Central memory CD8-positive, alpha-beta T cell (primary cell): ENCODE results near the gene SRD5A1.

Source experiments
- ATAC-seq: fragments of 150-1000 bp; cut with Tn5 transposase; replicated peaks from 2 replicates; pipeline ENCODE4 v1.10.0; 2022; ENCODE audit warnings: mild to moderate bottlenecking, moderate FRiP score, moderate number of reproducible peaks; ENCODE audit not compliant: poor library complexity, severe bottlenecking; ENCODE audit errors: extremely low read depth
- DNase-seq, 2 donors: peaks; one replicate each; pipeline ENCODE4 v3.0.0; 2021; ENCODE audit warnings: low spot score in 2 of 2
- H3K27ac Mint-ChIP-seq: one replicate; pipeline ENCODE4 v1.8.0; 2022; ENCODE audit warnings: low read depth, mild to moderate bottlenecking, moderate library complexity, mixed read lengths
- H3K27me3 Mint-ChIP-seq: one replicate; pipeline ENCODE4 v1.8.0; 2022; ENCODE audit warnings: mixed read lengths
- H3K36me3 Mint-ChIP-seq: one replicate; pipeline ENCODE4 v1.8.0; 2022; ENCODE audit warnings: mild to moderate bottlenecking, moderate library complexity, mixed read lengths; ENCODE audit not compliant: insufficient read depth
- H3K4me1 Mint-ChIP-seq: one replicate; pipeline ENCODE4 v1.8.0; 2022; ENCODE audit warnings: mixed read lengths
- H3K4me3 Mint-ChIP-seq: one replicate; pipeline ENCODE4 v1.8.0; 2022; ENCODE audit warnings: mild to moderate bottlenecking, moderate library complexity, mixed read lengths
- H3K9me3 Mint-ChIP-seq: one replicate; pipeline ENCODE4 v1.8.0; 2022; ENCODE audit warnings: mixed read lengths

SRD5A1 gene

DNA sequence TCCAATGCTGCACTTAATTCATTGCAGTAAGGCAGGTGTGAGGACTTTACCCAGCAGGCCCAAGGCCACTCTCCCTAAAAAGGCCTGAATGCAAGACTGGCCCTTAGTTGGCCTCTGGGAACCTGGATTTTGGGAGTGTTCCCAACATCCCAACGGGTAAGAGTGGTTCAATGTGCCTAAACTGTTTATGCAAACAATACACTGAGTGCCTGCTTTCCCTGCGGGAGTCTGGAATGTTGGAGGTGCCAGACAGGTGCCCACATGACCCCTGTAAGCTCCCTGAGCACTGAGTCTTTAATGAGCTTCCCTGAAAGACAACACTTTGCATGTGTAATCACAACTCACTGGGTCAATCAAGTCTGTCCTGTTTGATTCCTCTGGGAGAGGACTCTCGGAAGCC is 37.8 kb upstream of the SRD5A1 start:
- H3K36me3 Mint-ChIP-seq, result peaks cover 29% of the 10 kb centered on the region
- no peaks in the 10 kb centered on the region for H3K4me1 Mint-ChIP-seq
- no peaks in the 10 kb centered on the region for H3K9me3 Mint-ChIP-seq
- H3K27ac Mint-ChIP-seq, result no peak overlapping the region
- no peaks in the 10 kb centered on the region for H3K27me3 Mint-ChIP-seq
- ATAC-seq (no peak), DNase-seq (no peak)
- H3K4me3 Mint-ChIP-seq, result no peak overlapping the region

DNA sequence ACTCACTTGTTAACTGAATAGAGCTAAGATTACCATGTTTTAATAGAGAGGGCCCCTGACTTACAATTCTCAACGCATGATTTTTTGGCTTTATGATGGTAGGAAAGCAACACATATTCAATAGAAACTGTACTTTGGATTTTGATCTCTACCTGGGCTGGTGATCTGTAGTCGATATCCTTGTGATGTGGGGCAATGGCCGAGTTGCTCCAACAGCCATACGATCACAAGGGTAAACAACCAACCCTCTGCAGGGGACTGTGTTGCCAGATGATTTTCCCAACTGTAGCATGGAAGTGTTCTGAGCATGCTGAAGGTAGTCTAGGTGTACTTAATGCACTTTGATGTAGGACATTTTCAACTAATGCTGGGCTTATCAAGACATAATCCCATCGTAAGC is 36.9 kb upstream of the SRD5A1 start:
- ATAC-seq, result no peak
- no peaks in the 10 kb centered on the region for H3K9me3 Mint-ChIP-seq
- no peaks in the 10 kb centered on the region for H3K27me3 Mint-ChIP-seq
- no peaks in the 10 kb centered on the region for H3K4me1 Mint-ChIP-seq
- H3K27ac Mint-ChIP-seq, result peak overlapping the region; percentile 36
- H3K36me3 Mint-ChIP-seq, result peaks cover 38% of the 10 kb centered on the region
- no peak overlapping the region for H3K4me3 Mint-ChIP-seq
- DNase-seq, result no peak

DNA sequence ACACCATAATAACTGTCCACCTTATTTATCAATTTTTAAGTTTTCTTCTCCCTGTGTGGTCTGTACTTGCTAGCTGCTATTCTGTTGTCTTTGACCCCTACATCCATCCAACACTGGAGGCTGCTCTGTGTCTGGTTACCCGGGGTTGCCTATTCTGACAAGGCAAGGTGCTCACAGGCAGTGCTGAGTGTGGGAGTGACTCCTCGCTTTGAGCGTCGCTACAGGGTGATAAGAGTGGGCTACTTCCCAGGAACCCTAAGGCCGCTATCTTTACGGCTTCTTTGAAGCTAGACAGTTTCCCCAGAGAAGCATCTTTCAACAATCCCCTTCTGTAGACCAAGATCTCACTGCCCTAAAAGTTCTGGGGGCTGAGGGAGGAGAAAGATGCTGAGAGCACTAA is 35.7 kb upstream of the SRD5A1 start:
- no peaks in the 10 kb centered on the region for H3K4me1 Mint-ChIP-seq
- peaks cover 49% of the 10 kb centered on the region for H3K36me3 Mint-ChIP-seq
- no peak for ATAC-seq
- no peaks in the 10 kb centered on the region for H3K9me3 Mint-ChIP-seq
- DNase-seq, result no peak
- no peak overlapping the region for H3K27ac Mint-ChIP-seq
- H3K27me3 Mint-ChIP-seq, result no peaks in the 10 kb centered on the region
- no peak overlapping the region for H3K4me3 Mint-ChIP-seq

DNA sequence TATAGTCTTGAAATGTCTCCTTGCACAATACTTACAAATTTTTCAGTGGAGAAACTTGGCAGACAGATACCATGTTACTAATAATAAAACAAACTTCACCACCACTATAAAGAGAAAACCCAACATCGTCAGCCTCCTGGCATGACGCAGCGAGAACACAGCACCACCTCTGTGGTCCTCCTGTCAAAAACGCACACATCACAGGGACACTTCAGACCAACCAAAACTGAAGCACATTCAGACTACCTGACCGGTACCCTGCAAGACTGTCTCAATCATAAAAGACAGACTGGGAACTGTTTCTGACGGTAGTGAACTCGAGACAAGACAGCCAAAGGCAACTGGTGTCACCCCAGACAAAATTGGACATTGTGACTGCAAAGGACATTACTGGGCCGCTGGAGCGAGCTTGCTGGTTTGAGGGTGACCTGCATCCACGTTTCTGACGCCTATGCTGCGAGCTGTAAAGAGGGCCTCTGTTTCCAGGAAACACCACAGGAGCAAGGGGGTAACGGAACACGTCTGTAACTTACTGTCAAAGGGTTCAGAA is 34.8 kb upstream of the SRD5A1 start:
- ATAC-seq (no peak), DNase-seq (no peak)
- Mint-ChIP-seq H3K9me3 (no peaks in the 10 kb centered on the region), H3K4me1 (no peaks in the 10 kb centered on the region), H3K27ac (no peak overlapping the region), H3K36me3 (peaks cover 56% of the 10 kb centered on the region), H3K27me3 (no peaks in the 10 kb centered on the region), H3K4me3 (no peak overlapping the region)

DNA sequence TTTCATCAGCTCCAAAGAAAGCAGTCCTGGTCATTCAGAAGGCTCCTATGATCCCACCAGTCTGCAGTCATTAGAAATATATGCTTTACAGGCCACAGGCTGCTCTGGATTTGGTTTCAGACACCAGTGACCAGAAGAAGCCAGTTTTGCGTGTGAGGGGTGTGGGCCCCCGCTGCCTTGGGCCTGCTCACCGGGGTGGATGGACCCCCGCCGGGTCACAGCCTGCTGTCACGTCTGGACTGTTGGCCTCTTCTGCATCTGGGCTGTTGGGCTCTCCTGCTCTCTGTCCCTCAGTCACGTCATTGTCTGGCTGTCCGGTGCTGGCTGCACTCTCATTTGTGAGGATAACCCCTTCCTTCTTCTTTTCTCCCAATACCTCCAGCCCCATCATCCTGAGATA is 33.5 kb upstream of the SRD5A1 start:
- DNase-seq (no peak), ATAC-seq (no peak)
- H3K4me3 Mint-ChIP-seq, result no peak overlapping the region
- peaks cover 63% of the 10 kb centered on the region for H3K36me3 Mint-ChIP-seq
- no peaks in the 10 kb centered on the region for H3K9me3 Mint-ChIP-seq
- H3K4me1 Mint-ChIP-seq, result no peaks in the 10 kb centered on the region
- H3K27ac Mint-ChIP-seq, result no peak overlapping the region
- no peaks in the 10 kb centered on the region for H3K27me3 Mint-ChIP-seq

DNA sequence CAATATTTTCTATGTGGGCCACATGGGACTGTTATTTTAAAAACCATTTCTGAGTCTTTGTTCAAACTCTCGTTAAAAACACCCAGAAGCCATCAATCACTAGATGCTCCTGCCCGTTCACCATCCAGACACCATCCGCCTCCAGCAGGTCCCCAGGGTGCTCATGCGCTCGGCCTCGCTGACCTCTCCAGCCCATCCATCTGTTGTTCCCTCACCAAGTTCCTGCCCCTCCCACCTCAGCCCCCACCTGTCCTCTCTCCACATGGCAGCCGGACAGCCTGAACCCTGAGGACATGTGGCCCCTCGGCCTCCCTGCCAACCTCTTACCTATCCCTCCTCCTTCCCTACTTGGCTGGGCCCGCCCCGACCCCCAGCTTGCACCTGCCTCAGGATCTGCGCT is 32.0 kb upstream of the SRD5A1 start:
- Mint-ChIP-seq H3K4me3 (no peak overlapping the region), H3K9me3 (no peaks in the 10 kb centered on the region), H3K36me3 (peaks cover 71% of the 10 kb centered on the region), H3K27ac (peak overlapping the region; percentile 46), H3K4me1 (no peaks in the 10 kb centered on the region), H3K27me3 (no peaks in the 10 kb centered on the region)
- no peak for DNase-seq
- ATAC-seq, result no peak

DNA sequence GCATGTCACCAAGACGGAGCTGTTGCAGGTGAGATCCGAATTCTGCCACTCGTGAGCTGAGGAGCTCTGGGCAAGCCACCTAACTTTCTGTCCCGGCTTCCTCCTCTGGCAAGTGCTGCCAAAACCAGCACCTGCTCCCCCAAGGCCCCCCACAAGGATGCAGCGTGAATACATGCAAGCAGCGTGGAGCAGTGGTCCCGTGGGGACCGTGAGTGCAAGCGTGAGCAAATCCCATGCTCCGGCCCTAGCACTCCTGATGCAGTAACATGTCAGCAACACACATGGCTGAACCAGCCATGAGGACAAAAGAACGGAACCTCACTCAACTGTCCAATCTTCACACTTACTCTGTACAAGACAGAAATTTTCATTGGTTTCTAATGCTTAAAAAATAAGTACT is 31.4 kb upstream of the SRD5A1 start:
- H3K4me3 Mint-ChIP-seq, result no peak overlapping the region
- ATAC-seq (no peak), DNase-seq (no peak)
- no peaks in the 10 kb centered on the region for H3K27me3 Mint-ChIP-seq
- H3K9me3 Mint-ChIP-seq, result no peaks in the 10 kb centered on the region
- H3K27ac Mint-ChIP-seq, result peak overlapping the region; percentile 46
- no peaks in the 10 kb centered on the region for H3K4me1 Mint-ChIP-seq
- H3K36me3 Mint-ChIP-seq, result peaks cover 76% of the 10 kb centered on the region

DNA sequence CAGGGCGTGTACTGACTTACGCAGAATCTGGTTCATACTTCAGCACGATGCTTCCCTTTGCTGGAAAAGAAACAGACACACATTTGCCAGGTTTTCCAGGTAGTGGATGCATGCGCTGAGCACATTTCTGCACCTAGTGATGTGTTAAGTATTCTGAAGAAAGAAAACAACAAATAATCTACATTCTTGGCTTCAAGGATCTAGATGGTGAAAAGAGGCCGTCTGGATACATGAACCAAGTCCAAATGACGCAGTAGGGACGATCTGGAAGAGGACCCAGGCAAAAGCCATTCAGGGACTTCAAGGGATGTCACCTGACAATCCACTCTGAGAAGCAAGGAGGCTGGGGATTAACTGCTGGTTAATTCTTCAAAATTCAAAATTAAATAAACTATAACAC is 30.8 kb upstream of the SRD5A1 start:
- Mint-ChIP-seq H3K4me3 (no peak overlapping the region), H3K27me3 (no peaks in the 10 kb centered on the region), H3K36me3 (peaks cover 82% of the 10 kb centered on the region), H3K27ac (no peak overlapping the region), H3K4me1 (no peaks in the 10 kb centered on the region), H3K9me3 (no peaks in the 10 kb centered on the region)
- ATAC-seq, result no peak
- DNase-seq, result no peak

DNA sequence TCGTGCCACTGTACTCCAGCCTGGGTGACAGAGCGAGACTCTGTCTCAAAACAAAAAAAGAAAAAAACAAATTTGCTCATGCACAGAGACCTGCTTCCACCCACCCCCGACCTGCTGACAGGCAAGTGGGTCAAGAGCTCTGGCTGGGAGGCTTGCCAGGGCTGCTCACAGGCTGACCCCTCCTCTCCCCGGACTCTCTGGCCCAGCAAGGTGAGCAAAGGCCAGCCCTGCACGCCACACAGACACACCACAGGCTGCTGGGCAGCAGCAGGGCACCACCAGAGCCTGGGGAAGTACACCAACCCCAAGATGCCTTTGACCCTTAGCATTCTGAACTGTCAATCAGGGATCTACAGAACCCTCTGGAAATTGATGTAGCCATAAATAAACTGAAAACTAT is 29.6 kb upstream of the SRD5A1 start:
- H3K4me1 Mint-ChIP-seq, result no peaks in the 10 kb centered on the region
- ATAC-seq (no peak), DNase-seq (no peak)
- H3K36me3 Mint-ChIP-seq, result peaks cover 83% of the 10 kb centered on the region
- no peak overlapping the region for H3K4me3 Mint-ChIP-seq
- H3K9me3 Mint-ChIP-seq, result no peaks in the 10 kb centered on the region
- H3K27ac Mint-ChIP-seq, result no peak overlapping the region
- H3K27me3 Mint-ChIP-seq, result no peaks in the 10 kb centered on the region

DNA sequence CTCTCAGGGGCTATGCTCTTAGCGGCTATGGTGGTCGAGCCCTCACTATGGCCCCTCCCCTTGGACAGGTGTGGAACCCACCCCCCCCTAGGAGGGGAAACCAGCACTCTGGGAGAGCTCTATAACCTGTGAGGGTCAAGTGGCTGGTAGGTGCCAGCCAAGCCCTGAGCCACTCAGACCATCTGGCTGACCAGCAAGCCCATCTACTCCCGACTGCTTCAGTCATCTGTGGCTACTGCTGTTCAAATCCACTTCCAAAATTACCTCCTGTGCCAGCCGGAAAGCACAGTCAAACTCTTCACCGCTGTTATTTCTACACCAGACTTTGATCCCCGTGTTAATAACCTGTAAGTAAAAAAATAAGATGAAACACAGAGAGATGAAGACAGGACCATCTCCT is 28.9 kb upstream of the SRD5A1 start:
- ATAC-seq (no peak), DNase-seq (no peak)
- peaks cover 84% of the 10 kb centered on the region for H3K36me3 Mint-ChIP-seq
- no peaks in the 10 kb centered on the region for H3K9me3 Mint-ChIP-seq
- no peak overlapping the region for H3K4me3 Mint-ChIP-seq
- no peaks in the 10 kb centered on the region for H3K27me3 Mint-ChIP-seq
- no peaks in the 10 kb centered on the region for H3K4me1 Mint-ChIP-seq
- no peak overlapping the region for H3K27ac Mint-ChIP-seq

DNA sequence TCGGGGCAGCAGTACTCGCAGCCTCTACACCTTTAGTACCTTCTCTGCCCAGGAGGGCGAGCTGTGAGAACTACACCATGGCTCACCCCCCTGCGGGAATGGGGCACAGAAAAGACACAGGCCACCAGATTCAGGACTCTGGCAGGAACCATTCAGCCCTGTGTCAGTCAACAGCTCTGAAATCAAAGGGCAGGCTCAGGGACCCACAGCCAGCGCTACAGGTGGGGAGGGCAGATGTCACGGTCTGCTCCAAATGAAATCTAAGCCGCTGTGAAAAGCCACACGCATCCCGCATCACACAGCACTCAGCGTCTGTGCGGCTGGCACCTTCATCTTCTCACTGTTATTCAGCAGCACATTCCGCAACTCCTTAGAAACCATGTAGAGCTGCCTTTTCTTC is 28.3 kb upstream of the SRD5A1 start:
- H3K4me3 Mint-ChIP-seq, result no peak overlapping the region
- H3K9me3 Mint-ChIP-seq, result no peaks in the 10 kb centered on the region
- H3K27ac Mint-ChIP-seq, result peak overlapping the region; percentile 59
- no peaks in the 10 kb centered on the region for H3K27me3 Mint-ChIP-seq
- no peaks in the 10 kb centered on the region for H3K4me1 Mint-ChIP-seq
- H3K36me3 Mint-ChIP-seq, result peaks cover 84% of the 10 kb centered on the region
- ATAC-seq, result no peak
- no peak for DNase-seq

DNA sequence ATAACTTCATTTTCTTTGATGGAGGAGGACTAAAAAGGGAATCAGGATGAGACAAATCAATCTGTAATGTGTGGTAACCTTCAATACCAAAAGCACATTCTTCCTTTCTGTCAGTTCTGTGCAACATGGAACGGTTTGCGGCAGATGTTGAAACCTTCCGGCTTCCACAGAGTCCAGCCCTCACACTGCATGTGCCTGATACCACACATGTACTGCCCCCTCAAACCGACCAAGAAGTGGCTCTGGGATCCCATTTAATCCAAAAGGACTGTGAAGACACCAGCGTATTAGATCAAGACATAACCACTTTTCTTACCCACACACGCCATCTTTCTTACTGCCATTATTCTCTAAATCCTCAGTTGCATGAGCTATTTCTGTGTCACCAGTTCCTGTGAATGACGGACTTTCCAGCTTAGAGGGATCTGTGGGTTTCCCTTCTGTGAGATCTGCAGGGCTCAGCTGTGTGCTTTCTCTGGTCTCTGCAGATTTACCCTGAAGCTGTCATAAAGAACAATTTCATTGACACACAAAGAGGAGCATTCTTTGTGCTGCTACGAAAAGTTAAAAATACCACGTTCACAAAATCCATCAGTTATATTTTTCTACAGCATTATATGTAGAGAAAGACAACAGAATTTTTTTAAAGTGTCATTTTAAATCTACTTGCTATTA is 26.2 kb upstream of the SRD5A1 start:
- ATAC-seq (no peak), DNase-seq (no peak)
- H3K4me3 Mint-ChIP-seq, result no peak overlapping the region
- H3K4me1 Mint-ChIP-seq, result no peaks in the 10 kb centered on the region
- no peaks in the 10 kb centered on the region for H3K9me3 Mint-ChIP-seq
- no peaks in the 10 kb centered on the region for H3K27me3 Mint-ChIP-seq
- H3K36me3 Mint-ChIP-seq, result peaks cover 82% of the 10 kb centered on the region
- no peak overlapping the region for H3K27ac Mint-ChIP-seq

DNA sequence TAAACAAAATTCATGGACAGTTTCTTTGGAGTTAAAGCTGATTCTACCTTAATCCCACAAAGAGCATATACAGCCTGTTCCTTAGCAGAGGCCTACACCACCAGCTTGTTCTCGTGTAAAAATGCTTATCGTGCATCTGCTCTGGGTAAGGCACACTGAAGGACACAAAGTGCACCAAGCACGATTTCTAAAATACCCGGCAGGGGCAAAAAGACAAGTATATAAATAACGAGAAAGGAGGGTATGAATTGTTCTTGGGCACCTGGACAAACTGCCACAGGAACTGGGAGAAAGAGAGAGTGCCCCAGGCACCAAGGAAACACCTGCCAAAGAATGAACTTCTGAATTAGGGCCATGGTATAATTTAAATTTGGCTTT is 25.7 kb upstream of the SRD5A1 start:
- Mint-ChIP-seq H3K4me1 (peaks cover under 1% of the 10 kb centered on the region), H3K9me3 (no peaks in the 10 kb centered on the region), H3K27me3 (no peaks in the 10 kb centered on the region), H3K4me3 (no peak overlapping the region), H3K27ac (no peak overlapping the region), H3K36me3 (peaks cover 82% of the 10 kb centered on the region)
- ATAC-seq, result no peak
- DNase-seq, result no peak
